Activated T-cell treated with anti-CD3 and anti-CD28 coated beads, Interleukin-2, amount 50 U/mL, for 4 hours (primary cell): ENCODE results near the gene TAOK1. TPM values are rescaled to one million over a fixed set of nuclear protein-coding genes. Genes with fewer than 3 reads are reported as not detected.

Source experiments
- ATAC-seq, 2 donors: fragments of 200-7000 bp; cut with Tn5 transposase; one replicate each; pipeline ENCODE4 v1.10.0; 2021
- DNase-seq: peaks from one replicate; pipeline ENCODE4 v3.0.0-alpha.2; 2020
- H3K27me3 Mint-ChIP-seq: one replicate; pipeline ENCODE4 v1.8.0; 2021; ENCODE audit warnings: low read depth, mixed read lengths
- H3K36me3 Mint-ChIP-seq: one replicate; pipeline ENCODE4 v1.8.0; 2022; ENCODE audit warnings: mixed read lengths; ENCODE audit not compliant: insufficient read depth
- H3K4me1 Mint-ChIP-seq: one replicate; pipeline ENCODE4 v1.8.0; 2021; ENCODE audit warnings: low read depth, mixed read lengths
- H3K4me3 Mint-ChIP-seq: one replicate; pipeline ENCODE4 v1.8.0; 2021; ENCODE audit warnings: mild to moderate bottlenecking, moderate library complexity, mixed read lengths
- H3K9me3 Mint-ChIP-seq: one replicate; pipeline ENCODE4 v1.8.0; 2021; ENCODE audit warnings: mixed read lengths
- total RNA-seq, 3 donors: library from RNA; stranded (reverse); gene quantifications; one replicate each; pipeline ENCODE4 v1.2.1, GENCODE V29; 2021

The TAOK1 gene
- total RNA-seq, 3 donors from 2014 or later, result 35.6 to 42.4 (median 37.4) TPM

- Mint-ChIP-seq H3K9me3 (no peaks in the 10 kb centered on the region), H3K27me3 (no peaks in the 10 kb centered on the region), H3K4me1 (peaks cover 38% of the 10 kb centered on the region), H3K36me3 (peaks cover 6% of the 10 kb centered on the region), H3K4me3 (no peak overlapping the region)
- ATAC-seq, result no peak
- DNase-seq, result no peak
Observed at GRCh38 chr17:29560316-29560715, 170.2 kb downstream of the TAOK1 start.

DNA sequence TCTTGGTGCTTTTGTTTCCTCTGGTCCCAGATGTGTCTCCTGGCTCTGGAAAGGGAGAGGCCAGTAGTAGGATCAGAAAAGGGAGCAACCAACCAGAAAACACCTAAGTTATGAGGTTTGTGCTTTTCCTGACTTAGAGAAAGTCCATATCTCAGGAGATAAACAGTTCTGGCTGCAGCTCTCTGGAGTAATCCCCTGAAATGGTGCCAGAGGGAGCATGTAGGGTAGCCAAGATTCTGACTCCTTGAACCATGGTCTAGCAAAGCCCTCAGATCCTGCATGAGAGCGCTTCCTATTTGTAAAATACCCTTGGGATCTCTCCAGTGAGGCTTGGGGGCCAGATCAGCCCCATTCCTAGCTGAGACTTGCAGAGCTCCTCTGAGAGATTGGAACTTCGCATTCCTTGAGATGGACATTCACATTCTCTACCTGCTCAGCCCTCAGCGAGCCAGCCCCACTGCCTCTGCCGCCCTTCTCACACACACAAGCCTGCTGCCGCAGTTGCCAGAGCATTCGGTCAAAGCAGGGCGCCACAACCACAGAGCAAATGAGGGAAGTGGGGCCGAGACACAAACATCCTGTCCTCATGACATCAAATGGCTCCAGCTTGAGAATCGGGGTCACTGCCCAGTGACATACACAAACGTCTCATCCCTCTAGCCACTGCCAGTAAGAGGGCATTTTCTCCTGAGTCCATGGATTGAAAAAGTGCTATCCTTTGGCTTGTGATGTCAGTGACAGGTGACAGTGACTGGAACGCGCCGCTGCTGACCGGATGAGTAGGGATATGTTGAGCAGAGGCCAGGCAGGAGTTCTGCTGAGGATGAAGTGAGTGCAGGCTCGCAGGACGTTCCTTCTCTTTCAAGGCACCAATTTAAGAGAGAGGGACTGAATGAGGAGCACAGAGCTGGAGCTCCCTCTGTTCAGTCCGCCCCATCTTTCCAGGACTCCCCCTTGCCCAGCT lies 171.7 kb downstream of the TAOK1 start:
- H3K4me1 Mint-ChIP-seq, result peaks cover 46% of the 10 kb centered on the region
- ATAC-seq (no peak), DNase-seq (no peak)
- H3K9me3 Mint-ChIP-seq, result no peaks in the 10 kb centered on the region
- H3K4me3 Mint-ChIP-seq, result no peak overlapping the region
- H3K27me3 Mint-ChIP-seq, result no peaks in the 10 kb centered on the region
- peaks cover 6% of the 10 kb centered on the region for H3K36me3 Mint-ChIP-seq

DNA sequence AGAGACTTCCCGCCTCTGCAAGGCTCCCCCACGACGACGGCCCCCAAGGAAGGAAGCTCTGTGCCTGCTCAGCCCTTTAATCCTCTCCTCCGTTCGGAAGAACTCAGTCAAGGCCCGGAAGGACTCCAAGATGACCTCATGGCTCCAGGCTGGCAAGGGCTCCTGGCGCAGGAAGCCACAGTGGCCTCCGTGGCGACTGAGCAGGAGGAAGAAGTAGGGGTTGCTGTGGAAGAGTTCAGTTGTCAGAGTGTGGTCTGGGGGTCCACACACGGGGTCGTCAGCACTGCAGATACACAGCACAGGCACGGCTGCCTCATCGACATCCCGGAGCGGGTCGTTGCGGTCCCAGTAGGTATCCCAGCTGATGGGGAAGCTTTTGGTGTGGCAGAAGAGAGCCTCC lies 172.5 kb downstream of the TAOK1 start:
- Mint-ChIP-seq H3K9me3 (no peaks in the 10 kb centered on the region), H3K4me1 (peaks cover 38% of the 10 kb centered on the region), H3K4me3 (no peak overlapping the region), H3K36me3 (peaks cover 6% of the 10 kb centered on the region), H3K27me3 (no peaks in the 10 kb centered on the region)
- ATAC-seq, result no peak
- DNase-seq, result no peak

DNA sequence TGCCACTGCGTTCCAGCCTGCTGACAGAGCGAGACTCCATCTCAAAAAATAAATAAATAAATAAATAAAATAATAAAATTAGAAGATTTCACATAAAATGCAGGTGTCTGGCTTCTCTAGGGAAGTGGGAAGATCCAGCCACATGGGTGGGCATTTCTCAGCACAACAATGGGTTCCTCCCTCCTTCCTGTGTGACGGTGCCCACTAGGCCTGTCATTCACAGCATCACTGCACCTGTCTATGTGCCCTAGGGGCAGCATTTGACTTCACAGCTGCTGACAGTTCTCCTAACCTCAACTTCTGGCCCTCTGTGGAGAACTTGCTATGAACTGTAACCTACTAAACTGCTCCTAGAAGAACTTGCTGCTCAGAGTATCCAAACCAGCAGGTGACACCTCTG lies 173.7 kb downstream of the TAOK1 start:
- no peak overlapping the region for H3K4me3 Mint-ChIP-seq
- H3K9me3 Mint-ChIP-seq, result no peaks in the 10 kb centered on the region
- peaks cover 34% of the 10 kb centered on the region for H3K4me1 Mint-ChIP-seq
- no peak for ATAC-seq
- no peak for DNase-seq
- H3K27me3 Mint-ChIP-seq, result no peaks in the 10 kb centered on the region
- peaks cover 6% of the 10 kb centered on the region for H3K36me3 Mint-ChIP-seq

- Mint-ChIP-seq H3K9me3 (no peaks in the 10 kb centered on the region), H3K4me3 (peak overlapping the region; percentile 88)
- ATAC-seq, result peak; percentile 11 to 16
Observed at GRCh38 chr17:29565643-29566472, 175.7 kb downstream of the TAOK1 start.

DNA sequence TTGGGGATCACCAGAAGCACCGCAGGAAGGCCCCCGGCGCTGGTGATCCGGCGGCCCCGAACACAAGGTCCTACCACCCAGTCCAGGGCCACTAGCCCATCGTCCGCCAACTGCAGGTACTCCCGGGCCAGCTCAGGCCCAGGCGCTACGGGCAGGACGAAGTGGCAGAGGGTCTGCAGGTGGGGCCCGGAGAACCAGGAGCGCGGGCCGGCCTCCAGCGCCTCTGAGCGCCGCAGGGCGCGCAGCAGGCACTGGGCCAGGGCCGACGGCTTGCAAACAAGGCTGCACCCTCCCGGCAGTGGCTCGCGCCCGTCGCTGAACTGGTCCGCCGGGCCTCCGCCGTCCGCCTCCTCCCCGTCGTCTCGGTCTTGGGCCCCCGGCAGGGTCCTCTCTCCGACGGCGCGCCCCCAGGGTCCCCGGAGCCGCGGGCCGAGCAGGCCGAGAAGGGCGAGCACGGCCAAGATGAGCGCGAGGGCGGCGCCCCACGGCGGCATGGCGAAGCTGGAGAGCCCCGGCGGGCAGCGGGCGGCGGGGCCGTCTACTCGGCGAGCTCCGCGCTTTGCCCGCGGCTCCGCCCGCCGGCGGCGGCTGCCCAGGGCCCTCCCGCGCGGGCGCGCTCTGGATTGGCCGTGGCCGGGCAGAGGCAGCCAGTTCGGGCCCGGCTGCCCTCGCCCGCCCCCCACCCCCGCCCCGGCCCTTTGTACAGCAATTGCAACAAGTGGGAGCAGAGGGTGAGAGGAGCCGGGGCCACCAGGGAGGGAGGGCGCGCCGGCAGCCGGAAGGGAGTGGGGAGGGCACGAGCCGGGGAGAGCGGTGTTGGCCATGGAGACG lies 176.5 kb downstream of the TAOK1 start, which contains the start of gene ABHD15:
ABHD15 (minus strand) TSS at position 565 of the 831 bp plus-strand sequence; CDS start at position 494, 71 bp downstream.
- peak within 1 kb of the TSS; percentile 94 for H3K4me3 Mint-ChIP-seq
- peaks cover 3% of the 10 kb centered on the region for H3K36me3 Mint-ChIP-seq
- no peaks in the 10 kb centered on the region for H3K27me3 Mint-ChIP-seq
- peaks cover 39% of the 10 kb centered on the region for H3K4me1 Mint-ChIP-seq
- no peaks in the 10 kb centered on the region for H3K9me3 Mint-ChIP-seq
- DNase-seq, result peak; percentile 40
- ATAC-seq, result peak; percentile 45 to 49

More at GRCh38 chr17:29565643-29566472, 175.7 kb downstream of the TAOK1 start:
- H3K4me1 Mint-ChIP-seq, result peaks cover 40% of the 10 kb centered on the region
- DNase-seq, result peak; percentile 48
- peaks cover 2% of the 10 kb centered on the region for H3K36me3 Mint-ChIP-seq
- H3K27me3 Mint-ChIP-seq, result no peaks in the 10 kb centered on the region

DNA sequence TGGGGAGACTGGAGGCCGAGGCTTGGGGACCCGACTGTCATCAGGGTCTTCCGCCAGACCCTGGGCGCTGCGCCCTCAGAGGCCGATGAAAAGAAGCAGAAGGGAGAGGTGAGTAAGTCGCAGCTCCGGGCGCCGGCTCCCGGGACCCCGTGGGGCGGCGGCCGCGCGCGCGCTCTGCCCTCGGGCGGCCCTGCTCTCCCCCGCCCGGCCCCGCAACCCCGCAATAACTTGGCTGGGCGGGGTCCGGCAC lies 177.1 kb downstream of the TAOK1 start:
- Mint-ChIP-seq H3K9me3 (no peaks in the 10 kb centered on the region), H3K27me3 (no peaks in the 10 kb centered on the region), H3K4me3 (peak overlapping the region; percentile 94), H3K36me3 (peaks cover 3% of the 10 kb centered on the region), H3K4me1 (peaks cover 34% of the 10 kb centered on the region)
- ATAC-seq (peak; percentile 4 to 7), DNase-seq (no peak)

GRCh38 chr17:29567554-29568330 lies 177.6 kb downstream of the TAOK1 start:
- ATAC-seq (peak; percentile 63 to 67), DNase-seq (peak; percentile 66)
- Mint-ChIP-seq H3K9me3 (no peaks in the 10 kb centered on the region), H3K4me3 (peak overlapping the region; percentile 94), H3K4me1 (peaks cover 29% of the 10 kb centered on the region), H3K27me3 (no peaks in the 10 kb centered on the region), H3K36me3 (peaks cover 3% of the 10 kb centered on the region)

GRCh38 chr17:29568331-29569244 lies 178.4 kb downstream of the TAOK1 start, which contains the start of gene TP53I13:
Gene TP53I13 (plus strand): TSS chr17:29568701. CDS start chr17:29568759, 58 bp downstream.
- Mint-ChIP-seq H3K4me1 (peaks cover 25% of the 10 kb centered on the region), H3K9me3 (no peaks in the 10 kb centered on the region), H3K4me3 (peak within 1 kb of the TSS; percentile 94), H3K36me3 (peaks cover 3% of the 10 kb centered on the region), H3K27me3 (no peaks in the 10 kb centered on the region)
- ATAC-seq (peak; percentile 53 to 54), DNase-seq (peak; percentile 91)

- ATAC-seq (no peak), DNase-seq (no peak)
- no peaks in the 10 kb centered on the region for H3K27me3 Mint-ChIP-seq
- peaks cover 18% of the 10 kb centered on the region for H3K4me1 Mint-ChIP-seq
- no peaks in the 10 kb centered on the region for H3K9me3 Mint-ChIP-seq
- H3K36me3 Mint-ChIP-seq, result peaks cover 6% of the 10 kb centered on the region
- peak overlapping the region; percentile 84 for H3K4me3 Mint-ChIP-seq
Observed at GRCh38 chr17:29569245-29569950, 179.2 kb downstream of the TAOK1 start.

DNA sequence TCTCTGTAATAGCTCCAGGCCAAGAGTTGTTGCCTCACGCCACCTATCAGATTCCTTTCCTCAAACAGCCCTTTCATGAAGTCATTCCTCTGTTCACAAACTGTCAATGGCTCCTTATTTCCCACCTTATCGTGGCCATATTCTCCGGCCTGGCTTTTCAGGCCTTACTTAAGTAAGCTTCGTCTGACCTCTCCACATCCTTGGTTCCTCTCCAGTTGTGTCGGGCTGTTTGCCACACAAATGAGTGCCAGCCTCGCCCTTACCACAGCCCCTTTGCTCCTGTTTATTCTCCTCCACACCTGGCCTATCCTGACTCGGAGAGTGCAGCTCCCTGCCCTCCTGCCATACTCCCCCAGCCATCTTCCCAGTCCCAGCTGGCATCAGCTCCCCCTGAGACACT lies 180.4 kb downstream of the TAOK1 start:
- DNase-seq, result no peak
- H3K9me3 Mint-ChIP-seq, result no peaks in the 10 kb centered on the region
- peaks cover 10% of the 10 kb centered on the region for H3K36me3 Mint-ChIP-seq
- no peak overlapping the region for H3K4me3 Mint-ChIP-seq
- peaks cover 16% of the 10 kb centered on the region for H3K4me1 Mint-ChIP-seq
- no peak for ATAC-seq
- no peaks in the 10 kb centered on the region for H3K27me3 Mint-ChIP-seq

DNA sequence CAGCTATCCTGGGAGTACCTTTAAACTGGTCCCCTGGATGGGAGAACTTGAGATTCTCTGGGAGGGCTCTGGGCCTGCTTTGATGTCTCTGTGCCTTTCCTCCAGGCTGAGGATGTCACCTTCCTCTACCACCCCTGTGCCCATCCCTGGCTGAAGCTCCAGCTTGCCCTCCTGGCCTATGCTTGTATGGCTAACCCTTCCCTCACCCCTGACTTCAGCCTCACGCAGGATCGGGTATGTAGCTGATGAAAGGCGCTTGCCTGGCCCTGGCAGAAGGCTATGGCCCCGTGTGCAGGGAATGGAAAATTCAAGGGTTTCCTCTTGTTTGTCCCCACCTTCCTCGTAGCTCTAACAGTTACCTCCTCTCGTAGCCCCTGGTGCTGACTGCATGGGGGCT lies 181.3 kb downstream of the TAOK1 start:
- no peak for ATAC-seq
- peaks cover 9% of the 10 kb centered on the region for H3K4me1 Mint-ChIP-seq
- DNase-seq, result no peak
- H3K4me3 Mint-ChIP-seq, result no peak overlapping the region
- peaks cover 10% of the 10 kb centered on the region for H3K36me3 Mint-ChIP-seq
- no peaks in the 10 kb centered on the region for H3K9me3 Mint-ChIP-seq
- no peaks in the 10 kb centered on the region for H3K27me3 Mint-ChIP-seq
